Measurements from ENCODE around the gene METTL16.

Gene METTL16

DNA sequence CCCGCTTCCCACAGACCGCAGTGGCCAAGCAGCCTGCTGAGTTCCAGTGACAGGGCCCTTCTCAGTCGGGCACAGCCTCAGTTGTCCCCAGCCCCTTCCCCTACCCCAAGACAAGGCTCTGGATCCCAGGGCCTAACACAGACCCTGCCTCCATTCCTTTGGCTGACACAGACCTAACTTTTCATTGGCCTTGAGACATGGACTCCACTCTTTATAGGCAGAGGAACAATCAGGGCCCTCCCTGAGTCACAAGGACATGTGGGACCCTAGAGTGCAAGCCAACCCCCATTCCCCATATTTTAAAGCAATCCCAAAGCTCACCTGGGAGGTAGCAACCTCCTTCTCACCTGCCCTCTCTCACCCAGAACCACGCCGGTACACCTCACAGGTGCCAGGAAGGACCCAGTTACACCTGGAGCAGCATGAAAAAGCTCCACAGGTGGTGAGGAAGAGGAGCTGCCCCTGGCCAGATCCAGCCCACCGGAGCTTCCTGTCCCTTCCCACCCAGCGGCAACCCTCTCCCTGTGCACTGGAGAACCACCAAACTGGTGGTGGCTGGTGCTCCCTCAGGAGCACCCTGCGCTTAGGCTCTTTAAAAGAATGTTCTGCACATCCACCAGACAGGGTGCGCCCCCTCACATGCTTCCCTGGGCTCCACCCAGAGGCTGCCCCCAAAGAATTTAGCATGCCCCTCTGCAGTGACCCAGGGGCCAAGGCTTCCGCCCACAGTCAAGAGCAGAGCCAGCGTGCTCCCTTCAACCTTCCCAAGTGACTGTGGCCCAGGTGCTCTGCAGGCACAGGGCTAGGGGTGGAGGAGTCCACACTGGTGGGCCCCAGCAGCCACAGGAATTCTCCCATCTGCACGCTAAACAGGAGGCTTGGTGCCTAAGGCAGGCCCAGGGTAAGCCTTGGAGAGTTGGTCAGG is 114.2 kb downstream of the METTL16 start:
- DNase-seq (ENCODE audit: low read depth in 2 of 3, low spot score in 2 of 3): no peak

DNA sequence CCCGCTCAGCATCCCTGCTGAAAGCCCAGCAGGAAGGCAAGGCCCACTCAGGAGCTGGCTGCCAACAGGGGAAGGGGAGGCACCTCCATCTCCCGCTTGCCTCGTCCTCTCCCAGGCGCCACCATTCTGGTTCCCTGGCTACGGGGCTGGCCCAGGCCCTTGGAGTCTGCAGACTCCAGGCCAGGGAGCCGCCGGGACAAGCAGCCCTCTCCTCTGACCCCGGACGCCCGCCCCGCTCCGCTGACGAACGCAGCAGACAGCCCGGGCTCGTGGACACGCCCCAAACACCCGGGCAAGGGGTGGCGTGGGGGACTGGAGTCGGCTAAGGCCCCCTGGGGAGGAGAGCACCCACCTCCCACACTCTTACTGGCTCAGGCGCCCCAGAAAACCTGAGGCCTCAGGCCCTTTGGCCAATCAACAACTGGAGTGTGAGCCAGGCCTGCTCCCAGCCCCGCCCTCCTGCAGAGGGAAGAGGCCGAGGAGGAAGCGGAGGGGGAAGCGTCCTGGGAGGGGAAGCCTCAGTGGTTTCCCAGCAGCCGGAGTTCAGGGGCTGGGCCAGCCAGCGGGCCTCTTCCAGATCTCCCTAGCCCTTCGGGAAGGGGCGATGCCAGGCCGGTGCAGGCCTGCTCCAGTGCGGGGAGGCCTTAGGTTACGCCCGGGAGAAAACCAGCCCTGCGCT is 115.0 kb downstream of the METTL16 start:
- no peak for DNase-seq (ENCODE audit: low read depth in 2 of 3, low spot score in 2 of 3)

DNA sequence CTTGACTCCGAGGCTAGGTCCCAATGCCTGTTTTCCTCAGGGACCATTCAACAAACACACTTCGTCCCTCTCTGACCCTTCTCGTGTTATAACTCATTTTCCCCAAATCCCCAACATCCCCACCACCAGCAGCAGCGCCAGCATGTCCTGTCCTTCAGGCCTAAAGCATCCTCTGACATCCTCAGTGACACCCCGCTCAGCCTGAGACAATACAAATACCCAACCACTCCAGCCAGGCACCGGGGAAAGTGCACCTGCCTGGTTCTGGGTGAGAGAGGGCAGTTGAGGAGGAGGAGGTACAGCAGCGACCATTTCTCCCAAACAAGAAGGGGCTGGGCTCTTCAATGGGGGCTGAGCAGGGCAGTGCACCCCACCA is 115.5 kb downstream of the METTL16 start:
- DNase-seq (ENCODE audit: low read depth in 2 of 3, low spot score in 2 of 3): no peak

DNA sequence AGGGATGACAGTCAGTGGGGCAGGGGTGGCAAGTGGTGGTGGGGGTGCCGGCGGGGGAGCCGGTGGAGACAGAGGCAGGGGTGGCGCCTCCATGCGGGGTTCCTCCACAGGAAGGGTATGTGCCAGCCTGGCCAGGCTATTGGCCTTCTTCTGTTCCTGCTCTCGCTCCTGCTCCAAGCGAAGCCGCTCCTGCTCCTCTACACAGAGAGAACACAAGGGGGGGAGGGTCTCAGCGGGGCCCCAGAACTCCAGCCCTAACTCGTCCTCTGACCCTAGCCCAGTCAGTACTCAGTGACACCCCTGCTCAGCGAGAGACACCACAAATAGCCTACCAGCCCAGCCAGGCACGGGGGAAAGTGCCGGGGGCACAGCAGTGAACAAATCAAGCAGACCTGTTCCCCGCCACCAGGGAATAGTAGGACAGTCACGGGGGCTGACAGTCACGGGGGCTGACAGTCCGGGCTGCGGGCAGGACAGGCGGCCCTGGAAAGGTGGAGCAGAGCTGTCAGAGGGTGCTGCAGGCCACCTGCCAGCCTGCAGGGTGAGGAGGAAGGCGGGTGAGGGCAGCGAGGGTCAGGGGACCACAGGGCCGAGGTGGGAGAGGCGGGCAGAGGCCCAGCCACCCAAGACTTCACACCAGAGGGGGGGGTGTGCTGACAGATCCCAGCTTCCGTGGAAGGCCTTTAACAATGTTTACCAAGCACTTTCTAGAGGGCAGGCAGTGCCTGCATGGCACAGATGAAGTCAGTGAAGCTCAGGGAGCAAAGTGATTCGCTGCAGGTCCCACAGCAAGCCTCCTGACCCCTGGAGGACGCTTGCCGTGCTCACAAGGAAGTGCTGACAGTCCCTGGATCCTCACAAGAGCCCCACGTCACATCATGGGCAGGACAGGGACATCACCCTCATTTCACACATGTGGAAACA is 116.2 kb downstream of the METTL16 start:
- no peak for DNase-seq (ENCODE audit: low read depth in 2 of 3, low spot score in 2 of 3)

DNA sequence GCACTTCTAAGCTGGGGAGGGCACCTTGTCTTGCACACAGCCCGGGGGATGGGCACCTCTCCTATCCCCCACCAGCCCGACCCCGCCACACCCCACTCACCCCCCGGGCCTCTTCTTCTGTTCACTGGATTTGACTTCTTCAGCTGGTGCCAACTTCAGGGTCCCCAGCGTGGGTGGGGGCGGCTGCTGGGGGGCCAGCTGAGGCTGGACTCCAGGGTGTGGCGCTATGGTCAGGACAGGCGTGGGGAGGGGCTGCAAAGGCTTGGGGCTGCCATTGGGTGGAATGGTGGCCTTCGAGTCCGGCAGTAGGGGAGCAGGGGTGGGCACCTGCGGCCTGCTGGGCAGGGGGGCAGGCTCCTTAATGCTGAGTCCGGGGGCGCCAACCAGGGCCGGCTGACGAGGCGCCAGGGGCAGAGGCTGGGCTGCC is 116.9 kb downstream of the METTL16 start:
- no peak for DNase-seq (ENCODE audit: low read depth in 2 of 3, low spot score in 2 of 3)

DNA sequence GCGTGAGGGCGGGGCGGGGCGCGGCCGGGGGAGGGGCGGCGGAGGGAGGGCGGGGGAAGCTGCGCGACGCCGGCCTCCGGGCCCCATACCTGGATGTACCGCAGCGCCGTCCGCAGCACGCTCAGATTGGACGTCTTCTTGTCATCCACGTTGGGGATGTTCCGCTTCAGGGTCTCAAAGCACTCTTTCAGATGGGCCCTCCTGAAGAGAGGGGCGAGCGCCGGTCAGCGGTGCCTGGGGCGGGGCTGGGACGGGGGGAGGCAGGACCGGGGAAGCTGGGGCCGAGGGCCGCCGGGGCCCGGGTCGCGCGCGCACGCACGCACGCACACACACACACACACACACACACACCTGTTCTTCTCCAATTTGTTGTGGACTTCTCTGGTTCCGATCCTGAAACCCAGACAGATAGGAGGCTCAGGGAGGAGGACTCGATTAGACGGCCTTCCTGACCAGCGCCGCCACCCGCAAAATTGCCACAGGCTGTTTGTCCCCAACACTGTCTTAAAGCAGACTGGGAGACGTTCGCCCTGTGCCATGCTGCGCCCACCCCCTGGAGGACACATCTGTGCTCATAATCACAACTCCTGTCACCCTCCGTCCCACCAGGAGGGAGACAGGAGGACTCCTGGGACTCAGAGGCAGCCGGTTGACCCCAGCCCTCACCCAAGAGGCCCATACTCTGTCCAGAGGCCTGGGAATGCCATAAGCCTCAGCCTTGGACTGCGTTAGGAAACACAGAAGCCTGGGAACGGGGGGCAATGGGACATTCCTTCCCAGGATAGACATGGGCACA is 117.5 kb downstream of the METTL16 start:
- DNase-seq (ENCODE audit: low read depth in 2 of 3, low spot score in 2 of 3): peak in 1 of 3 experiments; percentile 69

DNA sequence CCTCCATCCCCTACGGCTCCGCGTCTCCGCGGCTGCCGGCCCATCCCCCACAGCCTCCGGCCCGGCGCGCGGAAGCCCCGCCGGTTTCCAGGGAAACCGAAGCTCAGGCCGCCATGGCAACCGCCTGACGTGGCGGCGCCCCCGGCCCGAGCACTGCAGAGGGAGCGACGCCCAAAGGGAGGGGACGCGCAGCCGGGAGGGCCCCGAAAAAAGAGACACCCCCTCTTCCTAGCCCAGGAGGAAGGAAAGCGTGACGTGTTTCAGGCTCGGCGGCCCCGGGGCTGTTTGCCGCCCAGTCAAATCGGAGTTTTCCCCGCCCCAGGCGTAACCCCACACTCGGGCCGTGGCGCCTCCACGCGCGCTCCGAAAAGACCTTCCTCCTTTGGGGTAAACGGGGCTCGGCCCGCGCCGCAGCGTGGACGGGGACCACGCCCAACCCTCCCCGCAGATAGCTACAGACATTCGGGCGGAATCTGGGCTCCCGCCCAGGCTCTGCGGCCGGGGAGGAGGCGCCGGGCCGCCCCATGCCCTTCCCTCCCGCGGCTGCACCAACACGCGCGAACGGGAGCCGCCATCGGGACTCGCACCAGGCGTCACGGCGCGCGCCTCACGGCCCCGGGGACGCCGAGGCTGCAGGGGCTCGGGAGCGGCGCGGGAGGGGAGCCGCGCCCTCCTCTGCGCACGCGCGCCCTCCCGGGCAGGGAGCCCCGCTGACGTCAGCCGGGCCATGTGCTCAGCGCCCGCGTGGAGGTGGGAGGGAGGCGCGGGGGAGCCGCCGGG is 118.3 kb downstream of the METTL16 start:
- DNase-seq (ENCODE audit: low read depth in 2 of 3, low spot score in 2 of 3): peak; percentile 67 to 83 (median 82)

DNA sequence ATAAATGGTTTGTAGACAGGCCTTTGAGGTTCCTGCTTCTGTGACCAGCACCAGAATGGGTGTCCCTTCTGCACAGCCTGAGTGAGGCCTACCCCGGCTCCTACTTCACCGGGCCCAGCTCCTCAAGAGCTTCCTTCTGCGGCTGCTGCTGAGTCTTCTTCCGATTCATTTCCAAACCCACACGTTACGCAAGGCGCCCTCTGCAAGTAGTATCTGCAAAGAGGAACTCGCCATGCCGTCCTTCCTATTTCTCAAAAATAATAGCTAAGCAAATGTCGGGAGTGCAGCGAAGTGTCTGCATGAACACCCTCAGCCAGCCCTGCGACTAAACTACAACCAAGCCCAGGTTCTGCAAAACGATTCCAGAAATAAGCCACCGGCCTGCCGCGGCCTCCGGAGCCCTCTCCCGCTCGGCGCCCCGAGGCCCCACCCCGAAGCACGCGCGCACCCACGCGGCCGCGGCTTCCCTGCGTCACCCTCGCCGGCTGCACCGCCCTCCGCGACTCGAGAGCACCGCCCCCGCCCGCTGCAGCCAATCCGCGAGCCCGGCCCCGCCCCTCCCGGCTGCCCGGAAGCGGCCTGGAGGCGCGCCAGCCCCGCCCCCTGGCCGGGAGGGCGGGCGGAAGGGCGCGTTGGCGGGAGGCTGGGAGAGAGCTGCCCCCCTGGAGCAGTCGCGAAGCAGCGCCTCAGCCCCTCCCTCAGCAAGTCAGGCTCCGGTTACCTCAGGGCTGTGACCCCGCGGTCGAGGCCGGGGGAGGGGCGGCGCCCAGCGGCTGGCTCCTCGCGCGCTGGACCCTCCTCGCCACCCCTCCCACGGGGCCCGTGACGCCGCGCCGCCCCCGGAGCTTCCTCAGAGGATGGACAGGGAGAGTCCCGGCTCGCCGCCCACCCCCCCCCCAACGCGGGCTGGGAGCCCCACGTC is 119.2 kb downstream of the METTL16 start:
- DNase-seq (ENCODE audit: low read depth in 2 of 3, low spot score in 2 of 3): peak; percentile 92 to 98 (median 97)

DNA sequence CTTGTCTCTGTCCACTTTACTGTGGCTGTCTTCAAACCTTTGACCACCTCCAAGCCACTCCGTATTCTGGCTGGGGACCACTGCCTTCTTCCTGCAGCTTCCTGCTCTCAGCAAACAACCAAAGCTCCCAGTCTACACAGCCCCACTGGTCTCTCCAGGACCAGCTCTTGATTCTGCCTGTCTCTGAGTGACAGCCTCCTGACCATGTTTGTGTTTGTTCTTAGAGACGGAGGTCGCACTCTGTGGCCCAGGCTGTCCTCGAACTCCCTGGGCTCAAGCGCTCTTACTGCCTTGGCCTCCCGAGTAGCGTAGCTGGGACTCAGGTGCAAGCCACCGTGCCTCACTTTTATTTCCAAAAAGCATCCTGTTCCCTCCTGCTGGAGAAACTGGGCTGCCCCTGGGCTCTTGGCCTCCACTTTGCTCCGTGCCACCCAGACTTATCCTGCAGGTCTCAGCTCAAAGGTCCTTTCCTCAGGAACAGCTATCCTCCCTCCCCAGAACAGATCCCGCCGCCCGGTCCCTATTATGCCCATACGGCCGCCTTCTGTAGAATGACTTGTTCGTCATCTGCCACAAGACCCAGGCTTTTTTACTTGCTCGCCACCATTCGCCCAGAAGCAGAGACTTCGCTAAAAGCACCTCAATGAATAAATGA is 120.0 kb downstream of the METTL16 start:
- no peak for DNase-seq (ENCODE audit: low read depth in 2 of 3, low spot score in 2 of 3)

DNA sequence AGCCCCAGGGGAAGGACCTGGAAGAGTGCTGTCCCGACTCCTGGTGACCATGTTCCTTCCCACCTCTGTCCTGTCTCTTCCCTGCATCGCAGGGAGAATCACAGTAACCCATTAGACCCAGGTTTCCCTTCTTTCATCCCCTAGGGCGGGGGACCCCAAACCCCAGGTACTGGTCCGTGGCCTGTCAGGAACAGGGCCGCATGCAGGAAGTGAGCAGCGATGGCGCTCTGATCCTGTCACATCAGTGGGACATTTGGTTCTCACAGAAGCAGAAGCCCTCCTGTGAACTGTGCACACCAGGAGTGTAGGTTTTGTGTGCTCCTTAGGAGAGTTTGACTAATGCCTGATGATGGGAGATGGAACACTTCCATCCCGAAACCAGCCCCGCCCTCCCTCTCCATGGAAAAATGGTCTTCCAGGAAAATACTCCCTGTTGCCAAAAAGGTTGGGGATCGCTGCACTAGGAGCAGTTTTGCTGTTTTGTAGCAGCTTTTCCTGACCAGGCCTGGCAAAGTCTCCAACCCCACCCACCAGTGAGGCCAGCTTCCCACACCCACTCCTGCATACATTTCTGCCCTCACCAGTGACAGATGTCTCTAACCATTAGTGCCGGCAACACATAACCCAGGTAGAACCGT is 121.4 kb downstream of the METTL16 start:
- DNase-seq (ENCODE audit: low read depth in 2 of 3, low spot score in 2 of 3): no peak

DNA sequence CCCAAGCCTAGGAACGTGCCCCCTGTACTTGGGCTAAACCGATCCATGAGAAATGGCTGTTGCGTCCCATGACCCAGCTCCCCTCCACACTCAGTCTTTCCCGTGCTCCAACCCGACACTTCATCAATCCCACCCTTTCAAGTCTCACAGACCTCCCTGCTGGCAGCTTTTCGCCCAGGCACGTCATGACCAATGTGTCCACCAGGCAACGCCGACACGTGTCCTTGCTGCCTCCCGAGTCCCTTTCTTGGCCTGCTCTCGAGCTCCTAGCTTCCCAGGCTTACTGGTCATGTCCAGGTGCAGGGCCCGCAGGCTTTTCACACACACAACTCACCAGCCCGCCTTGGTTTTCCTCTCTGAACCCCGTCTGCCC is 123.0 kb downstream of the METTL16 start:
- no peak for DNase-seq (ENCODE audit: low read depth in 2 of 3, low spot score in 2 of 3)

DNA sequence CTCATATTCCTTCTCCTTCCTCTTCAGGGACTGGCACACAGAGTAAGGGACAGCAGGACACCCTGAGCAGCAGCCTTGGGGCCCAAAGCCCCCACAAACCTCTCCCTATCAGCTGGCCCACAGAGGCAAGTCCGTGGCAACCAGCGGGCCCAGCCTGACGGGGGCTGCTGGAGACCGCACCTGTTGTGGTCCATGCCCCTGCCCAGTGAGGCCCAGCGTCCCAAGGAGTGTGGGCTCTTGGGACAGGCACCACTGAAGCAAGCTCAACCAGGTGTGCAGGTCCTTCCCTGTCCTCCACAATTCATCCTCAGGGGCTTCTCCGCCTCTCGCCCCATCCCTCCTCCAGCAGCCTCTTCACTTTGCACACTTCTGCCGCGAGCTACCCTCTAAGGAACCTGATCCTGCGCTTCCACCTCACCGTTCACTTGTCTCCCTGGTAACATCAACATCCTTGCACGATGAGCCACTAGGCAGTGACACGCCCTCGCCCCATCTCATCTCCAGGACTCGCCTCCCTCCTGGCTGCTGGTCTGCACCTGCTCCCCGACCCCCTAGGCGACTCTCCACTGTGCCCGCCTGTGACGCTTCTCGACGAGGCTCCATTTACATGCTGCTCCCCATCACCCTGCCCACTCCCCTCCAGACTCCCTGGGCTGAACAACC is 123.5 kb downstream of the METTL16 start:
- DNase-seq (ENCODE audit: low read depth in 2 of 3, low spot score in 2 of 3): no peak

DNA sequence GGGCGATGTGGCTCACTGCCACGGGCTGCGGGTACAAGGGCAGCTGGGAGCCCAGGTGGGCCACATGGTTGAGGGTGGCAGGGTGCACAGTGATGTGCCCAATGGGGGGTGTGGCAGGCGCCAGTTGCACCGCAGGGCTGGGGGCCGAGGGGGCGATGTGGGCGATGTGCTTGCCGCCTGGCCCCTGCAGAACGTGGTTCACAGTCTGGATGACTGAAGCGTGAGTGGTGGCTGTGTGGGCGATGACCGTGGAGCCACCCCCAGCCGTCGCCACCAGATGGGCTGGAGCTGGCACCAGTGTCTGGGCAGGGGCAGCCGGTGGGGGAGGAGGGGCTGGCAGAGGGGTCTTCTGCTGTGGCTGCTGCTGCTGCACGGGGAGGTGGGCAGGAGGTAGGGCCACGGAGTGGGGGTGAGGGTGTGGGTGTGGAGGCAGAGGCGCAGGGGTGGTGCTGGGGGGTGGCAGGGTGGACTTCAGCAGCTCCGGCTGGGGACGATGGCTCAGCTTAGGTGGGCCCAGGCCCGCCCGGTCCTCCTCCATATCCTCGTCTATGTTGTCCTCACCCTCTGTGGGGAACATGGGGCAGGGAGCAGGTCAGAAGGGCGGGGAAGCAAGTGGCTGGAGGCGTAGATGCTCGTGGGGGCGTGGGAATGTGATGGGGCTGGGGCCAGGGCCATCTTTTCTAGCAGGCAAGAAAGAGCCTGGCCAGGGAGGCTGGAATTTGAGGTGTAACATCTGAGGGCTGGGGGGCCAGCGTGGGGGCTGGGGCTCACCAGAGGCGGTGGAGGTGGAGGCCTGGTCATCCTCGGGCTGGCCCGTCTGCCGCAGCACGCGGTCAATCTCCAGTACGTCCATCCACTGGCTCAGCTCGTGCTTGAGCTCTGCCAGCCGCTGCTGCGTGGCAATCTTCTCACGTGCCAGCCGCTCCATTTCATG is 124.3 kb downstream of the METTL16 start:
- no peak for DNase-seq (ENCODE audit: low read depth in 2 of 3, low spot score in 2 of 3)

DNA sequence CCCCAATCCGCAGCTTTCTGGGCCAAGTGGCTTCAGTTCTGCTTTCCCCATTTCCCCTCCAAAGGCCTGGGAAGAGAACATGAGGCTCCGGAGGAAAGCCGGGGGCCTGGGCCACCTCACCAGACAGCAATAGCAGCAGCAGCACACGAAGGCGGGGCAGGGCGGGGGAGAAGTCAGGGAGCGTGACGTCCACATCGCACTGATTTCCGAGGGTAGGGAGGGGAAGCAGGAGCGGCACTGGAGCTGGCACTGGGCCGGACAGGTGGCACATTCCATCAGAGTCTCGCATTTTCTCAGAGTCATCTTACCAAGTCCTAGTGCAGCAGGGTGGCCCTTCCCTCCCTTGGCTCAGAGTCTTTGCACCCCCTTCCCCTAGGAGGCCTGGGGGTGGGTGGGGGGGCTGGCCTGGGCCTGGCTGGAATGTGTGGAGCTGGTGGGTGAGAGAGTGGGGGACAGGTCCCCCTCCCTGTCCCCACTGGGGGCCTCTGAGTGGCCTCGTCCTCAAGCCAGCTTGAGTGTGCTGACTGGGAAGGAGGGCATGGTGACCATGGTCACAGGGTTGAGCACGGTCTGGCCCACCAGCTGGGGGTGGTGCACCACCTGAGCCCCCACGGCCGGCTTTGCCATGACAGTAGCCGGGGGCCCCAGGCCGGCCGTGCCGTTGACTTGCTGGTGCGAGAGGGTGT is 125.1 kb downstream of the METTL16 start:
- no peak for DNase-seq (ENCODE audit: low read depth in 2 of 3, low spot score in 2 of 3)

All from activated CD8-positive, alpha-beta memory T cell treated with anti-CD3 and anti-CD28 coated beads for 48 hours (primary cell).